PC-9 (cell line): Measurements from ENCODE around the gene CFL1.

ENCODE experiments used
- EZH2 ChIP-seq: fragments of 200-600 bp; sonication (generic); IDR thresholded peaks from 2 replicates; pipeline ENCODE4 v1.8.0; 2017; ENCODE audit warnings: antibody characterized with exemption, low read depth
- TF ChIP-seq, protein P1 (sequence below): fragments of 200-600 bp; sonication (generic); conservative IDR thresholded peaks from 2 replicates; pipeline ENCODE4 v1.6.1; 2017; ENCODE audit warnings: mixed run types, antibody characterized with exemption, mild to moderate bottlenecking, moderate library complexity

- TF ChIP-seq, protein P1, sequence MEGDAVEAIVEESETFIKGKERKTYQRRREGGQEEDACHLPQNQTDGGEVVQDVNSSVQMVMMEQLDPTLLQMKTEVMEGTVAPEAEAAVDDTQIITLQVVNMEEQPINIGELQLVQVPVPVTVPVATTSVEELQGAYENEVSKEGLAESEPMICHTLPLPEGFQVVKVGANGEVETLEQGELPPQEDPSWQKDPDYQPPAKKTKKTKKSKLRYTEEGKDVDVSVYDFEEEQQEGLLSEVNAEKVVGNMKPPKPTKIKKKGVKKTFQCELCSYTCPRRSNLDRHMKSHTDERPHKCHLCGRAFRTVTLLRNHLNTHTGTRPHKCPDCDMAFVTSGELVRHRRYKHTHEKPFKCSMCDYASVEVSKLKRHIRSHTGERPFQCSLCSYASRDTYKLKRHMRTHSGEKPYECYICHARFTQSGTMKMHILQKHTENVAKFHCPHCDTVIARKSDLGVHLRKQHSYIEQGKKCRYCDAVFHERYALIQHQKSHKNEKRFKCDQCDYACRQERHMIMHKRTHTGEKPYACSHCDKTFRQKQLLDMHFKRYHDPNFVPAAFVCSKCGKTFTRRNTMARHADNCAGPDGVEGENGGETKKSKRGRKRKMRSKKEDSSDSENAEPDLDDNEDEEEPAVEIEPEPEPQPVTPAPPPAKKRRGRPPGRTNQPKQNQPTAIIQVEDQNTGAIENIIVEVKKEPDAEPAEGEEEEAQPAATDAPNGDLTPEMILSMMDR = no peak
- no peak for TF ChIP-seq EZH2
Measured at GRCh38 chr11:65863889-65864705, 6.1 kb upstream of the CFL1 start.
